ENCODE data around the gene NR6A1.

NR6A1 gene

DNA sequence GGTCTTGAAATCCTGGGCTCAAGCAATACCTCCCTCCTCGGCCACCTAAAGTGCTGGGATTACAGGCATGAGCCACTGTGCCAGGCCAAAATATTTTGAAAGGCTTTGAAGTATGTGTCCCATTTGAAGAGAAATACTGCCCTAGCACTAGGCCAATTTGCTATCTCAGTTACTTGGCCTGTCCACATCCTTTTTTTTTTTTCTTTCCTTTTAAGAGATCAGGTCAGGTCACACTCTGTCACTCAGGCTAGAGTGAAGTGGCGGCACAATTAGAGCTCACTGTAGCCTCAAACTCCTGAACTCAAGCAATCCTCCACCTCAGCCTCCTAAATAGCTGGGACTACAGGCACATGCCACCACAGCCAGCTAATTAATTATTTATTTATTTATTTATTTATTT lies 84.2 kb downstream of the NR6A1 start:
- peaks cover 3% of the 10 kb centered on the region for H3K79me2 ChIP-seq (ENCODE audit: control insufficient read depth, low read length)
- no peaks in the 10 kb centered on the region for H3K9me2 ChIP-seq (replicated peaks; ENCODE audit: control insufficient read depth, low read length)
- H3K4me1 ChIP-seq (ENCODE audit: control insufficient read depth, low read length), result no peaks in the 10 kb centered on the region
- peaks cover 5% of the 10 kb centered on the region for H3K36me3 ChIP-seq (ENCODE audit: control insufficient read depth, low read length)
- no peak overlapping the region for H3K4me2 ChIP-seq (ENCODE audit: low read length)
- no peaks in the 10 kb centered on the region for H4K20me1 ChIP-seq (ENCODE audit: control insufficient read depth, insufficient read depth, low read depth, low read length)
- H3K27ac ChIP-seq (ENCODE audit: low read depth, low read length), result no peak overlapping the region
- no peaks in the 10 kb centered on the region for H3K9me3 ChIP-seq (ENCODE audit: control insufficient read depth, insufficient read depth, low read length)
- TF ChIP-seq EZH2phosphoT487 (IDR thresholded peaks at IDR 0.05; ENCODE audit: borderline replicate concordance, low read length) (no peak), CTCF (IDR thresholded peaks at IDR 0.05; ENCODE audit: low read depth, low read length, poor library complexity, severe bottlenecking) (no peak)
- no peaks in the 10 kb centered on the region for H3K27me3 ChIP-seq (ENCODE audit: control insufficient read depth, low read length)
- H3F3A ChIP-seq (ENCODE audit: control insufficient read depth, insufficient read depth), result no peaks in the 10 kb centered on the region; the same call in 1 of the 2 replicates
- H3K4me3 ChIP-seq (ENCODE audit: low read length), result no peak overlapping the region

DNA sequence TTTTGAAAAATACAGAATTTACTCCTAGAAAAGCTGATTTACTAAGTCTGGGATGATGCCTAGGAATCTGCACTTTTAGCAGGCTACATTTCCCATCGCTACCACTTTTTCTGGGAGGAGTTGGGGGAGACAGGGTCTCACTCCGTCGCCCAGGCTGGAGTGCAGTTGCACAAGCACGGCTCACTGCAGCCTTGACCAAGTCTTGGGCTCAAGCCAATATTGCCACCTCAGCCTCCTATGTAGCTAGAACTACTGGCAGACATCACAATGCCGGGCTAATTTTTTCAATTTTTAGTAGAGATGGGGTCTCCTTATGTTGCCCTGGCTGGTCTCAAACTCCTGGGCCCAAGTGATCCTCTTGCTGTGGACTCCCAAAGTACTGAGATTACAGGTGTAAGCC lies 85.9 kb downstream of the NR6A1 start:
- no peaks in the 10 kb centered on the region for H3K9me2 ChIP-seq (replicated peaks; ENCODE audit: control insufficient read depth, low read length)
- no peak overlapping the region for H3K4me3 ChIP-seq (ENCODE audit: low read length)
- H3K27ac ChIP-seq (ENCODE audit: low read depth, low read length), result no peak overlapping the region
- no peak overlapping the region for H3K4me2 ChIP-seq (ENCODE audit: low read length)
- no peaks in the 10 kb centered on the region; the same call in 1 of the 2 replicates for H3F3A ChIP-seq (ENCODE audit: control insufficient read depth, insufficient read depth)
- peaks cover 5% of the 10 kb centered on the region; the same call in 1 of the 2 replicates for H3K36me3 ChIP-seq (ENCODE audit: control insufficient read depth, low read length)
- no peak for TF ChIP-seq EZH2phosphoT487 (IDR thresholded peaks at IDR 0.05; ENCODE audit: borderline replicate concordance, low read length)
- no peak for TF ChIP-seq CTCF (IDR thresholded peaks at IDR 0.05; ENCODE audit: low read depth, low read length, poor library complexity, severe bottlenecking)
- H3K27me3 ChIP-seq (ENCODE audit: control insufficient read depth, low read length), result no peaks in the 10 kb centered on the region
- peaks cover 5% of the 10 kb centered on the region for H3K79me2 ChIP-seq (ENCODE audit: control insufficient read depth, low read length)
- no peaks in the 10 kb centered on the region for H3K4me1 ChIP-seq (ENCODE audit: control insufficient read depth, low read length)
- no peaks in the 10 kb centered on the region for H4K20me1 ChIP-seq (ENCODE audit: control insufficient read depth, insufficient read depth, low read depth, low read length)
- H3K9me3 ChIP-seq (ENCODE audit: control insufficient read depth, insufficient read depth, low read length), result no peaks in the 10 kb centered on the region

DNA sequence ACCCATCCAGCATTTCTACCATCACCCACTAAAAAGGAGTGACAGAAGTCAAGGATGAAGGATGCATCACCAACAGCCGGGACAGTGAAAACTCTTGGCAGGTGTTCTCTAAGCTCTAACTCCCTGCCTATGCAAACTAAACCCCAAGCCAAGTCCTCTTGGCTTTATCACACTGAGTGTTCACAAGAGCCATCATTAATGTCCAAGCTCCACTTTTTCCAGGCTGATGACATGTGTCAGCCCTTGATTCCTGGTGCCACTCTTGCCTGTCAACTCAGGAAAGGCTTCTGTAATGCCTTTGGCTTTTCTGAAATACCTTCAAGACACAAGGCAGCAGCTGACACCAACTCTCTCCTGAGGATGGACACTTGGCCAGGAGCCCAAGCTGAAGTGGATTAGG lies 86.9 kb downstream of the NR6A1 start:
- Histone ChIP-seq H4K20me1 (ENCODE audit: control insufficient read depth, insufficient read depth, low read depth, low read length) (no peaks in the 10 kb centered on the region), H3K4me1 (ENCODE audit: control insufficient read depth, low read length) (peaks cover 2% of the 10 kb centered on the region), H3K27ac (ENCODE audit: low read depth, low read length) (no peak overlapping the region), H3K4me2 (ENCODE audit: low read length) (no peak overlapping the region), H3K4me3 (ENCODE audit: low read length) (no peak overlapping the region), H3K79me2 (ENCODE audit: control insufficient read depth, low read length) (peaks cover 5% of the 10 kb centered on the region), H3K27me3 (ENCODE audit: control insufficient read depth, low read length) (no peaks in the 10 kb centered on the region), H3F3A (ENCODE audit: control insufficient read depth, insufficient read depth) (no peaks in the 10 kb centered on the region; the same call in 1 of the 2 replicates), H3K9me2 (replicated peaks; ENCODE audit: control insufficient read depth, low read length) (no peaks in the 10 kb centered on the region), H3K36me3 (ENCODE audit: control insufficient read depth, low read length) (peaks cover 5% of the 10 kb centered on the region; the same call in 1 of the 2 replicates), H3K9me3 (ENCODE audit: control insufficient read depth, insufficient read depth, low read length) (no peaks in the 10 kb centered on the region)
- TF ChIP-seq CTCF (IDR thresholded peaks at IDR 0.05; ENCODE audit: low read depth, low read length, poor library complexity, severe bottlenecking) (no peak), EZH2phosphoT487 (IDR thresholded peaks at IDR 0.05; ENCODE audit: borderline replicate concordance, low read length) (no peak)
